K562 (cell line): ENCODE measurements around the gene C9orf50. TPM values are rescaled to one million over a fixed set of nuclear protein-coding genes. Genes with fewer than 3 reads are reported as not detected.
A peak's percentile ranks its signal among the peaks of the same experiment; 100 is the strongest.

Source experiments
- ATAC-seq: fragments of 200-7000 bp; cut with Tn5 transposase; 3 replicates; pipeline ENCODE4 v1.9.1; 2020; ENCODE audit warnings: moderate library complexity
- BruUV-seq: library from RNA; stranded (reverse); fragments of 400-500 nt; replicated peaks from 2 replicates; lab custom pipeline; 2021; lab: Mats Ljungman, UMichigan
- CTCF ChIA-PET: fragments of 300-600 bp; formaldehyde crosslinking; extraction: SDS; loops from one replicate; lab custom pipeline; 2021; ENCODE audit warnings: low intra/inter-chr PET ratio; lab: Yijun Ruan, JAX
- POLR2A ChIA-PET: fragments of 300-600, 350-650 bp; sonication (Branson Sonifier 250); formaldehyde crosslinking; extraction: SDS; loops from one replicate; lab custom pipeline; 2021; ENCODE audit warnings: antibody characterized with exemption, inconsistent platforms; lab: Yijun Ruan, JAX
- DNase-seq, 4 experiments: peaks; one replicate each; pipeline versions ENCODE4 v3.0.0 to v3.0.0-alpha.2; 2011 to 2018; ENCODE audit warnings: low spot score in 3 of 4, mixed read lengths in 3 of 4; ENCODE audit errors: extremely low read depth in 1 of 4
- FAIRE-seq: peaks from 2 replicates; lab custom pipeline; 2011; peaks lifted over from hg19 to GRCh38; lab: Jason Lieb, UNC
- H2AFZ ChIP-seq: 2 replicates; pipeline ENCODE4 v1.6.0; 2011; ENCODE audit warnings: low read depth, low read length, control low read depth, inconsistent platforms
- H3K27ac ChIP-seq: fragments of 200-600 bp; 3 replicates; pipeline ENCODE4 v1.8.0; 2011; ENCODE audit warnings: low read depth, mild to moderate bottlenecking, control low read depth, inconsistent platforms, low read length, moderate library complexity, mixed read lengths; ENCODE audit errors: extremely low read depth
- H3K27me3 ChIP-seq, 2 experiments: fragments of 300-600 bp in 1 of 2; 2 replicates in 1 of 2; 3 replicates in 1 of 2; pipeline versions ENCODE4 v1.6.0 to v1.8.0; 2011; ENCODE audit warnings: inconsistent platforms in 2 of 2, low read length in 2 of 2, mild to moderate bottlenecking in 1 of 2, mixed read lengths in 1 of 2, moderate library complexity in 1 of 2; ENCODE audit not compliant: control insufficient read depth in 2 of 2, insufficient read depth in 2 of 2
- H3K36me3 ChIP-seq: fragments of 300-600 bp; 3 replicates; pipeline ENCODE4 v1.8.0; 2011; ENCODE audit warnings: mild to moderate bottlenecking, low read length, inconsistent platforms; ENCODE audit not compliant: control insufficient read depth, insufficient read depth
- H3K4me1 ChIP-seq, 2 experiments: fragments of 200-600 bp in 1 of 2; replicated peaks in 1 of 2; 2 replicates in 1 of 2; 3 replicates in 1 of 2; pipeline versions ENCODE4 v1.5.1 to v1.8.0; 2011; ENCODE audit warnings: inconsistent platforms in 2 of 2, low read length in 2 of 2, mild to moderate bottlenecking in 1 of 2, mixed read lengths in 1 of 2, moderate library complexity in 1 of 2; ENCODE audit not compliant: control insufficient read depth in 2 of 2, insufficient read depth in 2 of 2
- H3K4me2 ChIP-seq: 2 replicates; pipeline ENCODE4 v1.6.1; 2011; ENCODE audit warnings: low read length, control low read depth, inconsistent platforms, mixed read lengths; ENCODE audit not compliant: insufficient read depth
- H3K4me3 ChIP-seq: fragments of 200-600 bp; sonication (generic), shearing (Covaris generic); 2 replicates; pipeline ENCODE4 v1.5.1; 2016; ENCODE audit warnings: control low read depth, inconsistent platforms
- H3K79me2 ChIP-seq: fragments of 200-600 bp; 3 replicates; pipeline ENCODE4 v1.8.0; 2011; ENCODE audit warnings: low read length, inconsistent platforms; ENCODE audit not compliant: control insufficient read depth, insufficient read depth
- H3K9ac ChIP-seq, 2 experiments: 2 replicates each; pipeline versions ENCODE4 v1.6.0 to v1.6.1; 2011; ENCODE audit warnings: low read depth in 2 of 2, low read length in 2 of 2, control low read depth in 1 of 2, inconsistent platforms in 1 of 2, mild to moderate bottlenecking in 1 of 2, mixed read lengths in 1 of 2; ENCODE audit not compliant: insufficient read depth in 1 of 2
- H3K9me1 ChIP-seq: one replicate; pipeline ENCODE4 v1.6.0; 2011; ENCODE audit warnings: inconsistent platforms, mild to moderate bottlenecking, low read length, moderate library complexity; ENCODE audit not compliant: control insufficient read depth, insufficient read depth
- H3K9me3 ChIP-seq: replicated peaks from 2 replicates; pipeline ENCODE4 v1.5.1; 2011; ENCODE audit warnings: low read depth, low read length, inconsistent platforms; ENCODE audit not compliant: control insufficient read depth, insufficient read depth
- H4K20me1 ChIP-seq: replicated peaks from 2 replicates; pipeline ENCODE4 v1.6.1; 2011; ENCODE audit warnings: low read length, inconsistent platforms, mixed read lengths; ENCODE audit not compliant: control insufficient read depth, insufficient read depth
- BHLHE40 ChIP-seq: IDR thresholded peaks from 2 replicates; pipeline ENCODE4 v1.6.1; 2011; ENCODE audit warnings: low read length, improper control_type of control experiment
- KDM2B ChIP-seq: fragments of 250-450 bp; sonication (Bioruptor Pico); IDR thresholded peaks from 2 replicates; pipeline ENCODE4 v1.8.0; 2021; ENCODE audit warnings: mild to moderate bottlenecking, moderate library complexity
- KDM4B ChIP-seq, 2 experiments: fragments of 450-650 bp in 1 of 2; sonication (generic) in 1 of 2; IDR thresholded peaks; 2 replicates each; pipeline ENCODE4 v1.6.1; 2016 to 2017; ENCODE audit warnings: borderline replicate concordance in 2 of 2, antibody characterized with exemption in 1 of 2, low read depth in 1 of 2, mild to moderate bottlenecking in 1 of 2
- MYNN ChIP-seq, 2 experiments: sonication (generic); formaldehyde crosslinking in 1 of 2; IDR thresholded peaks; 2 replicates each; pipeline versions ENCODE4 v1.5.0 to v1.6.1; 2016 to 2020; ENCODE audit warnings: antibody characterized with exemption in 1 of 2, missing genetic modification reagents in 1 of 2
- POLR2AphosphoS5 ChIP-seq: IDR thresholded peaks from 2 replicates; pipeline ENCODE4 v1.6.1; 2011; ENCODE audit warnings: mild to moderate bottlenecking, low read depth, low read length, moderate library complexity; ENCODE audit not compliant: control insufficient read depth, insufficient read depth
- ZBTB43 ChIP-seq: sonication (generic); formaldehyde crosslinking; IDR thresholded peaks from 2 replicates; pipeline ENCODE4 v1.8.0; 2023; ENCODE audit warnings: mild to moderate bottlenecking, missing genetic modification reagents
- WGBS: fragments of 100-300 bp; shearing (Covaris generic); methylation state at CpG from one replicate; pipeline ENCODE4 v1.1.6; 2016; ENCODE audit warnings: low coverage, mixed read lengths; ENCODE audit not compliant: insufficient coverage; ENCODE audit errors: missing lambda C conversion rate; 5-methylcytosine and 5-hydroxymethylcytosine counted together
- in situ Hi-C: fragments of 300-500 bp; cut with MboI; formaldehyde crosslinking; loops from 4 replicates; pipeline ENCODE4 v1.15.0; 2018; ENCODE audit warnings: inconsistent platforms, mixed read lengths
- intact Hi-C: fragments of 100-400 bp; cut with micrococcal nuclease; formaldehyde crosslinking; loops from 2 replicates; pipeline ENCODE4 v1.14.2; 2022
- polyA plus RNA-seq, 8 experiments: library from polyadenylated mRNA; depleted of rRNA in 4 of 8; stranded (reverse) in 5 of 8; unstranded in 3 of 8; fragments of >200 nt; fragmentation: Nextera tagmentation in 2 of 8; fragmentation: Illumina TruSeq in 1 of 8; extraction: Ambion mirVana in 2 of 8; extraction: Trizol in 1 of 8; gene quantifications; 2 replicates each; pipeline versions ENCODE4 v1.2.1 to v1.2.3, GENCODE V29; 2011 to 2014; ENCODE audit warnings: inconsistent platforms in 1 of 8, missing spikeins in 1 of 8
- total RNA-seq, 7 experiments: library from RNA; depleted of rRNA in 6 of 7; stranded (reverse); fragments of >200 nt in 6 of 7; fragmentation: Illumina TruSeq in 2 of 7; extraction: Trizol in 2 of 7; gene quantifications; 2 replicates each; pipeline versions ENCODE4 v1.2.1 to v1.2.3, GENCODE V29; 2011 to 2021; ENCODE audit warnings: low replicate concordance in 1 of 7

C9orf50 gene
- total and polyA plus RNA-seq, 9 of the 15 experiments (the other 6 are each of a cell fraction or from before 2014, with no cell fraction given), result not detected

- ATAC-seq, result peak; percentile 43; the same call in 2 of the 3 replicates
- FAIRE-seq, result no peak
- ChIA-PET POLR2A (interaction anchor here (1.6 kb wide), 1 partner anchor 9 kb away, joined by 5 read pairs; no protein-coding TSS in a partner anchor), CTCF (no interaction called here)
- Histone ChIP-seq H3K4me1 (peaks cover 7 to 26% of the 10 kb centered on the region in 2 experiments), H3K4me3 (no peak overlapping the region), H3K27me3 (no peaks in the 10 kb centered on the region), H3K9ac (peak overlapping the region in 1 of 2 experiments; percentile 47; a peak in 1 of 4 replicates), H4K20me1 (no peaks in the 10 kb centered on the region), H3K79me2 (no peaks in the 10 kb centered on the region), H3K36me3 (no peaks in the 10 kb centered on the region), H3K27ac (no peak overlapping the region), H2AFZ (peak overlapping the region; percentile 35; the same call in 1 of the 2 replicates), H3K9me1 (no peaks in the 10 kb centered on the region), H3K9me3 (peaks cover 1% of the 10 kb centered on the region), H3K4me2 (no peak overlapping the region)
- no TSS peak for BruUV-seq
- in situ Hi-C loops (no loop called here), intact Hi-C loops (no loop called here)
- TF ChIP-seq MYNN (IDR thresholded peaks at IDR 0.05), result peak; percentile 84; the same call in 1 of the 2 replicates
- no peak for TF ChIP-seq MYNN (CRISPR knock-in tag; IDR thresholded peaks at IDR 0.05)
- peak; percentile 96 for TF ChIP-seq ZBTB43 (CRISPR knock-in tag)
- TF ChIP-seq BHLHE40, result peak; percentile 40; the same call in 1 of the 2 replicates
- peak in 1 of 2 experiments; percentile 37; a peak in 1 of 4 replicates for TF ChIP-seq KDM4B (IDR thresholded peaks at IDR 0.05; ENCODE audit: borderline replicate concordance in 2 of 2, low read depth in 1 of 2)
- TF ChIP-seq KDM2B, result no peak
- TF ChIP-seq POLR2AphosphoS5, result no peak
- 47% methylated on average over 4 of the region's 9 CpGs for WGBS
- DNase-seq, result no peak
These were observed 45.1 kb downstream of the C9orf50 start for GRCh38 chr9:129575818-129576217.
